Neural cell (in vitro differentiated cells): ENCODE measurements around the gene USH1C. TPM values are rescaled to one million over a fixed set of nuclear protein-coding genes. Genes with fewer than 3 reads are reported as not detected.

Source experiments
- H2AFZ ChIP-seq: fragments of 200-600, 300-800 bp; sonication (generic), shearing (Covaris generic); 2 replicates; pipeline ENCODE4 v1.6.0; 2014; ENCODE audit warnings: low read depth, mild to moderate bottlenecking, antibody characterized with exemption, low read length, moderate library complexity
- H3F3A ChIP-seq: fragments of 200-600 bp; shearing (Covaris generic); 2 replicates; pipeline ENCODE4 v1.6.1; 2016; ENCODE audit warnings: mild to moderate bottlenecking, moderate library complexity, mixed read lengths, antibody characterized with exemption, low read length; ENCODE audit not compliant: insufficient read depth, poor library complexity, severe bottlenecking
- H3K27ac ChIP-seq: fragments of 200-600, 300-800 bp; sonication (generic), shearing (Covaris generic); 2 replicates; pipeline ENCODE4 v1.5.1; 2014; ENCODE audit warnings: mild to moderate bottlenecking, low read length, moderate library complexity
- H3K27me3 ChIP-seq: fragments of 300-800, 200-600 bp; sonication (generic), shearing (Covaris generic); 2 replicates; pipeline ENCODE4 v1.6.0; 2014; ENCODE audit warnings: mild to moderate bottlenecking, low read depth, low read length, moderate library complexity; ENCODE audit not compliant: insufficient read depth
- H3K36me3 ChIP-seq: fragments of 300-800, 200-600 bp; sonication (generic), shearing (Covaris generic); 2 replicates; pipeline ENCODE4 v1.5.1; 2014; ENCODE audit warnings: mild to moderate bottlenecking, antibody characterized with exemption, low read length, moderate library complexity; ENCODE audit not compliant: insufficient read depth
- H3K4me2 ChIP-seq: fragments of 300-800, 200-600 bp; sonication (generic), shearing (Covaris generic); 2 replicates; pipeline ENCODE4 v1.6.0; 2014; ENCODE audit warnings: mild to moderate bottlenecking, low read length
- H3K4me3 ChIP-seq: fragments of 300-800, 200-600 bp; sonication (generic), shearing (Covaris generic); 2 replicates; pipeline ENCODE4 v1.5.1; 2014; ENCODE audit warnings: mild to moderate bottlenecking, low read length, moderate library complexity
- H3K79me2 ChIP-seq: fragments of 200-600 bp; shearing (Covaris generic); replicated peaks from 2 replicates; pipeline ENCODE4 v1.6.0; 2014; ENCODE audit warnings: mild to moderate bottlenecking, low read length, moderate library complexity; ENCODE audit not compliant: insufficient read depth
- H3K9ac ChIP-seq: fragments of 300-800, 200-600 bp; sonication (generic), shearing (Covaris generic); 2 replicates; pipeline ENCODE4 v1.6.1; 2016; ENCODE audit warnings: mild to moderate bottlenecking, low read length, mixed read lengths
- H3K9me2 ChIP-seq: fragments of 200-600 bp; shearing (Covaris generic); 2 replicates; pipeline ENCODE4 v1.6.1; 2016; ENCODE audit warnings: mild to moderate bottlenecking, low read length, mixed read lengths; ENCODE audit not compliant: insufficient read depth
- H3K9me3 ChIP-seq: fragments of 200-600, 300-800 bp; sonication (generic), shearing (Covaris generic); 2 replicates; pipeline ENCODE4 v1.6.1; 2016; ENCODE audit warnings: mild to moderate bottlenecking, mixed run types, low read length, moderate library complexity, mixed read lengths
- H4K20me1 ChIP-seq: fragments of 200-600 bp; shearing (Covaris generic); 2 replicates; pipeline ENCODE4 v1.6.1; 2016; ENCODE audit warnings: mild to moderate bottlenecking, mixed run types; ENCODE audit not compliant: insufficient read depth
- EP300 ChIP-seq: fragments of 450-650 bp; conservative IDR thresholded peaks from 2 replicates; pipeline ENCODE4 v1.6.1; 2014; ENCODE audit warnings: antibody characterized with exemption, mild to moderate bottlenecking, moderate library complexity; ENCODE audit not compliant: poor library complexity, severe bottlenecking
- EZH2 ChIP-seq: fragments of 200-600, 300-800 bp; shearing (Covaris generic), sonication (generic); IDR thresholded peaks from 2 replicates; pipeline ENCODE4 v1.6.1; 2014; ENCODE audit warnings: antibody characterized with exemption, low read length, borderline replicate concordance, mild to moderate bottlenecking; ENCODE audit not compliant: insufficient read depth, poor library complexity, severe bottlenecking
- MXI1 ChIP-seq: fragments of 450-650 bp; conservative IDR thresholded peaks from 2 replicates; pipeline ENCODE4 v1.6.1; 2014; ENCODE audit warnings: antibody characterized with exemption, mild to moderate bottlenecking; ENCODE audit not compliant: poor library complexity, severe bottlenecking
- POLR2AphosphoS5 ChIP-seq: IDR thresholded peaks from 2 replicates; pipeline ENCODE4 v1.6.1; 2012
- RAD21 ChIP-seq: fragments of 450-650 bp; conservative IDR thresholded peaks from 2 replicates; pipeline ENCODE4 v1.6.1; 2014; ENCODE audit warnings: antibody characterized with exemption, mild to moderate bottlenecking, moderate library complexity
- SMC3 ChIP-seq: fragments of 450-650 bp; conservative IDR thresholded peaks from 2 replicates; pipeline ENCODE4 v1.6.1; 2014; ENCODE audit warnings: antibody characterized with exemption, mild to moderate bottlenecking, moderate library complexity; ENCODE audit not compliant: poor library complexity
- TAF1 ChIP-seq: IDR thresholded peaks from 2 replicates; pipeline ENCODE4 v1.6.1; 2012; ENCODE audit warnings: low read depth
- polyA plus RNA-seq: library from polyadenylated mRNA; depleted of rRNA; stranded (reverse); fragments of >200 nt; gene quantifications from 2 replicates; pipeline ENCODE4 v1.2.3, GENCODE V29; 2014
- TF ChIP-seq, protein P1 (sequence below): IDR thresholded peaks from 2 replicates; pipeline ENCODE4 v1.6.1; 2012; ENCODE audit warnings: borderline replicate concordance
- TF ChIP-seq, protein P2 (sequence below): fragments of 450-650 bp; IDR thresholded peaks from 2 replicates; pipeline ENCODE4 v1.5.1; 2014; ENCODE audit warnings: antibody characterized with exemption, mild to moderate bottlenecking, moderate library complexity; ENCODE audit not compliant: poor library complexity, severe bottlenecking

USH1C gene
- polyA plus RNA-seq, 1 donor from 2014 or later: 0.67 TPM

DNA sequence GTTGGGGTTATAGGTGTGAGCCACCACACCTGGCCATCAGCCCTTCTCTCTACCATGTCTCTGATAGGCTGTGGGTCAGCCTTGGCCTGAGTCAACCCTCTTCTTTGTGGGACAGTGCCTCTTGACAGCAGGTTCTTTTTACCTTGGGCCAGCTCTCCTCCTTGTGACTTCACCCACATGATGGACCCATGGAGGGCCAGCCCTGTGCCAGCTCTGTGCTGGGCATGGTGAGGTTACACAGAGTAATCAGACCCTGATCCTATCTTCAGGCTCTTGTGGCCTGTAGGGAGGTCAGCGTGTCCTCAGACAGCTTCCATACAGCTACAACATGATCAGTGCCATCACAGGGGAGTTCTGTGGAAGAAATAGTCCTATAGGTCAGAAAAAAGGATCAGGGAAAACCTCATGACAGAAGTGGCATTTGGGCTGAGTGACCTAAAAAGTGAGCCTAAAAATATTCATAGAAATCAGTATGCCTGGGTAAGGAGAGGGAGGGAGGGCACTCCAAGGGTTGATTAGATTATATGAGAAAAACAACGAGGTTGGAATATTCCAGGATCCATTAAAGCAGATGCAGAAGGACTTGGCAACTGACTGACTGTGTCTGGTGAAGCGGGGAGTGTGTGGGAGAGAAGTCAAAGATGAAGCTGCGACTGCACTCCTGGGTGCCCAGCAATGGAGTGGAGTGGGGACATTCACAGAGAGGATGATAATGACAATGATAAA lies 19.9 kb upstream of the USH1C start:
- no peaks in the 10 kb centered on the region for H3K9me2 ChIP-seq
- H3F3A ChIP-seq: no peaks in the 10 kb centered on the region
- no peaks in the 10 kb centered on the region for H3K79me2 ChIP-seq
- H4K20me1 ChIP-seq: no peaks in the 10 kb centered on the region
- H3K4me2 ChIP-seq: no peak overlapping the region
- no peak overlapping the region for H3K4me3 ChIP-seq
- H2AFZ ChIP-seq: no peak overlapping the region
- H3K9me3 ChIP-seq: no peaks in the 10 kb centered on the region
- TF ChIP-seq, protein P1, sequence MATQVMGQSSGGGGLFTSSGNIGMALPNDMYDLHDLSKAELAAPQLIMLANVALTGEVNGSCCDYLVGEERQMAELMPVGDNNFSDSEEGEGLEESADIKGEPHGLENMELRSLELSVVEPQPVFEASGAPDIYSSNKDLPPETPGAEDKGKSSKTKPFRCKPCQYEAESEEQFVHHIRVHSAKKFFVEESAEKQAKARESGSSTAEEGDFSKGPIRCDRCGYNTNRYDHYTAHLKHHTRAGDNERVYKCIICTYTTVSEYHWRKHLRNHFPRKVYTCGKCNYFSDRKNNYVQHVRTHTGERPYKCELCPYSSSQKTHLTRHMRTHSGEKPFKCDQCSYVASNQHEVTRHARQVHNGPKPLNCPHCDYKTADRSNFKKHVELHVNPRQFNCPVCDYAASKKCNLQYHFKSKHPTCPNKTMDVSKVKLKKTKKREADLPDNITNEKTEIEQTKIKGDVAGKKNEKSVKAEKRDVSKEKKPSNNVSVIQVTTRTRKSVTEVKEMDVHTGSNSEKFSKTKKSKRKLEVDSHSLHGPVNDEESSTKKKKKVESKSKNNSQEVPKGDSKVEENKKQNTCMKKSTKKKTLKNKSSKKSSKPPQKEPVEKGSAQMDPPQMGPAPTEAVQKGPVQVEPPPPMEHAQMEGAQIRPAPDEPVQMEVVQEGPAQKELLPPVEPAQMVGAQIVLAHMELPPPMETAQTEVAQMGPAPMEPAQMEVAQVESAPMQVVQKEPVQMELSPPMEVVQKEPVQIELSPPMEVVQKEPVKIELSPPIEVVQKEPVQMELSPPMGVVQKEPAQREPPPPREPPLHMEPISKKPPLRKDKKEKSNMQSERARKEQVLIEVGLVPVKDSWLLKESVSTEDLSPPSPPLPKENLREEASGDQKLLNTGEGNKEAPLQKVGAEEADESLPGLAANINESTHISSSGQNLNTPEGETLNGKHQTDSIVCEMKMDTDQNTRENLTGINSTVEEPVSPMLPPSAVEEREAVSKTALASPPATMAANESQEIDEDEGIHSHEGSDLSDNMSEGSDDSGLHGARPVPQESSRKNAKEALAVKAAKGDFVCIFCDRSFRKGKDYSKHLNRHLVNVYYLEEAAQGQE: no peak
- no peak for TF ChIP-seq SMC3
- TF ChIP-seq, protein P2, sequence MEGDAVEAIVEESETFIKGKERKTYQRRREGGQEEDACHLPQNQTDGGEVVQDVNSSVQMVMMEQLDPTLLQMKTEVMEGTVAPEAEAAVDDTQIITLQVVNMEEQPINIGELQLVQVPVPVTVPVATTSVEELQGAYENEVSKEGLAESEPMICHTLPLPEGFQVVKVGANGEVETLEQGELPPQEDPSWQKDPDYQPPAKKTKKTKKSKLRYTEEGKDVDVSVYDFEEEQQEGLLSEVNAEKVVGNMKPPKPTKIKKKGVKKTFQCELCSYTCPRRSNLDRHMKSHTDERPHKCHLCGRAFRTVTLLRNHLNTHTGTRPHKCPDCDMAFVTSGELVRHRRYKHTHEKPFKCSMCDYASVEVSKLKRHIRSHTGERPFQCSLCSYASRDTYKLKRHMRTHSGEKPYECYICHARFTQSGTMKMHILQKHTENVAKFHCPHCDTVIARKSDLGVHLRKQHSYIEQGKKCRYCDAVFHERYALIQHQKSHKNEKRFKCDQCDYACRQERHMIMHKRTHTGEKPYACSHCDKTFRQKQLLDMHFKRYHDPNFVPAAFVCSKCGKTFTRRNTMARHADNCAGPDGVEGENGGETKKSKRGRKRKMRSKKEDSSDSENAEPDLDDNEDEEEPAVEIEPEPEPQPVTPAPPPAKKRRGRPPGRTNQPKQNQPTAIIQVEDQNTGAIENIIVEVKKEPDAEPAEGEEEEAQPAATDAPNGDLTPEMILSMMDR: no peak
- no peak for TF ChIP-seq EZH2
- TF ChIP-seq RAD21: no peak
- TF ChIP-seq TAF1: no peak
- no peak for TF ChIP-seq POLR2AphosphoS5
- TF ChIP-seq EP300: no peak
- TF ChIP-seq MXI1: no peak
- H3K27me3 ChIP-seq: no peaks in the 10 kb centered on the region
- H3K27ac ChIP-seq: no peak overlapping the region
- H3K9ac ChIP-seq: no peak overlapping the region
- H3K36me3 ChIP-seq: no peaks in the 10 kb centered on the region

DNA sequence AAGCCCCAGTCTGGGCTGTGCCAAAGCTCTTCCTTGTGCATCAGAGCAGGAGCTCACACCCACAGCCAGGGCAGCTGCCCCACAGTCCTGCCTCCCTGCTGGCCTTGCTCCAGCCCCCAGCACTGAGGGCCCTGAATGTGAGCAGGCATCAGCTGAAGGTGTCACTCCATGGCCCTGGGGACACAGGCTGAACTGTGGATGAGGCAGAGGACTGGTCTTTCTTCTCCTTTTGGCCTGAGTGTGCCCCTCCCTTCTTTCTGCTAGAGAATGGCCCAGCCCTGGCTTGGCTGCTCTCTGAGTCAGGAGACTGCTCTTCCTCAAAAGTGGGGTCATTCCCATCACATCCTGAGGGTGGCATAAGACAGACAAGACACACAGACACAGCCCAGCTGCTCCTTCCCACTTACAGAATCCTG lies 19.0 kb upstream of the USH1C start:
- Histone ChIP-seq H2AFZ (no peak overlapping the region), H3K9ac (no peak overlapping the region), H3K27me3 (no peaks in the 10 kb centered on the region), H3K9me2 (no peaks in the 10 kb centered on the region), H3K4me3 (no peak overlapping the region), H3K27ac (no peak overlapping the region), H3K79me2 (no peaks in the 10 kb centered on the region), H3F3A (no peaks in the 10 kb centered on the region), H3K4me2 (no peak overlapping the region), H3K9me3 (no peaks in the 10 kb centered on the region), H4K20me1 (no peaks in the 10 kb centered on the region), H3K36me3 (no peaks in the 10 kb centered on the region)
- TF ChIP-seq EP300 (no peak), RAD21 (no peak), SMC3 (no peak), POLR2AphosphoS5 (no peak), MXI1 (no peak), TAF1 (no peak), EZH2 (no peak)
- TF ChIP-seq, protein P2: no peak
- TF ChIP-seq, protein P1: no peak
